Endothelial cell of umbilical vein (primary cell): ENCODE measurements around the gene NXNL2. TPM values are rescaled to one million over a fixed set of nuclear protein-coding genes. Genes with fewer than 3 reads are reported as not detected.

ENCODE experiments used
- BruUV-seq: library from RNA; stranded (reverse); fragments of 400-500 nt; replicated peaks from 2 replicates; lab custom pipeline; 2021; lab: Mats Ljungman, UMichigan
- CTCF ChIA-PET: fragments of 300-600, 350-600 bp; sonication (Branson Sonifier 250); formaldehyde crosslinking; loops from one replicate; lab custom pipeline; 2021; ENCODE audit warnings: antibody characterized with exemption, inconsistent platforms; lab: Charles Lee
- POLR2A ChIA-PET: fragments of 300-600, 350-600 bp; sonication (Branson Sonifier 250); formaldehyde crosslinking; loops from one replicate; lab custom pipeline; 2021; ENCODE audit warnings: antibody characterized with exemption, inconsistent platforms; lab: Charles Lee
- DNase-seq: peaks from one replicate; pipeline ENCODE4 v3.0.0-alpha.2; 2011; ENCODE audit warnings: low read depth, low spot score
- FAIRE-seq: peaks from 2 replicates; lab custom pipeline; 2011; peaks lifted over from hg19 to GRCh38; lab: Jason Lieb, UNC
- H2AFZ ChIP-seq: 2 replicates; pipeline ENCODE4 v1.6.0; 2012; ENCODE audit warnings: low read depth, low read length, control low read depth, inconsistent platforms
- H3K27ac ChIP-seq: 2 replicates; pipeline ENCODE4 v1.5.1; 2011; ENCODE audit warnings: low read depth, mild to moderate bottlenecking, control low read depth, low read length, moderate library complexity; ENCODE audit not compliant: insufficient read depth
- H3K27me3 ChIP-seq, 2 experiments: 2 replicates each; pipeline versions ENCODE4 v1.6.0 to v1.6.1; 2011; ENCODE audit warnings: low read length in 2 of 2, mixed read lengths in 1 of 2; ENCODE audit not compliant: control insufficient read depth in 2 of 2, insufficient read depth in 2 of 2
- H3K36me3 ChIP-seq, 2 experiments: 2 replicates in 1 of 2; 3 replicates in 1 of 2; pipeline ENCODE4 v1.5.1; 2011; ENCODE audit warnings: low read length in 2 of 2, mild to moderate bottlenecking in 1 of 2, moderate library complexity in 1 of 2; ENCODE audit not compliant: control insufficient read depth in 2 of 2, insufficient read depth in 2 of 2; ENCODE audit errors: extremely low read depth in 1 of 2
- H3K4me1 ChIP-seq: 3 replicates; pipeline ENCODE4 v1.5.1; 2011; ENCODE audit warnings: mild to moderate bottlenecking, low read length; ENCODE audit not compliant: control insufficient read depth, insufficient read depth; ENCODE audit errors: extremely low read depth
- H3K4me2 ChIP-seq: 2 replicates; pipeline ENCODE4 v1.6.1; 2011; ENCODE audit warnings: low read length, control low read depth, mixed read lengths; ENCODE audit not compliant: insufficient read depth
- H3K4me3 ChIP-seq, 3 experiments: fragments of 200-600 bp in 1 of 3; sonication (generic), shearing (Covaris generic) in 1 of 3; replicated peaks in 1 of 3; 2 replicates each; pipeline ENCODE4 v1.5.1; 2011 to 2016; ENCODE audit warnings: control low read depth in 3 of 3, low read length in 3 of 3, mild to moderate bottlenecking in 2 of 3, inconsistent platforms in 1 of 3, low read depth in 1 of 3, moderate library complexity in 1 of 3; ENCODE audit not compliant: insufficient read depth in 1 of 3
- H3K79me2 ChIP-seq: 2 replicates; pipeline ENCODE4 v1.6.0; 2012; ENCODE audit warnings: low read length, inconsistent platforms; ENCODE audit not compliant: control insufficient read depth, insufficient read depth
- H3K9ac ChIP-seq: replicated peaks from 2 replicates; pipeline ENCODE3; 2011; ENCODE audit warnings: low read length, control low read depth; ENCODE audit not compliant: insufficient read depth; ENCODE audit errors: extremely low read depth
- H3K9me1 ChIP-seq: replicated peaks from 3 replicates; pipeline ENCODE4 v1.6.0; 2011; ENCODE audit warnings: mild to moderate bottlenecking, low read length; ENCODE audit not compliant: control insufficient read depth, insufficient read depth; ENCODE audit errors: extremely low read depth
- H3K9me3 ChIP-seq: replicated peaks from 2 replicates; pipeline ENCODE4 v1.5.1; 2012; ENCODE audit warnings: low read length, inconsistent platforms; ENCODE audit not compliant: control insufficient read depth, insufficient read depth
- H4K20me1 ChIP-seq: replicated peaks from 2 replicates; pipeline ENCODE3; 2011; ENCODE audit warnings: mild to moderate bottlenecking, low read length; ENCODE audit not compliant: control insufficient read depth, insufficient read depth; ENCODE audit errors: extremely low read depth
- EZH2 ChIP-seq: IDR thresholded peaks from 2 replicates; pipeline ENCODE4 v1.6.1; 2012; ENCODE audit warnings: borderline replicate concordance, low read depth, mild to moderate bottlenecking, moderate library complexity, low read length, inconsistent platforms; ENCODE audit not compliant: severe bottlenecking
- FOS ChIP-seq: IDR thresholded peaks from 2 replicates; pipeline ENCODE4 v1.6.1; 2011; ENCODE audit warnings: mild to moderate bottlenecking, low read length, moderate library complexity, borderline replicate concordance; ENCODE audit not compliant: insufficient read depth
- GATA2 ChIP-seq: IDR thresholded peaks from 2 replicates; pipeline ENCODE4 v1.7.0; 2011; ENCODE audit warnings: low read depth, mild to moderate bottlenecking, moderate library complexity, mixed read lengths, low read length; ENCODE audit not compliant: insufficient read length, insufficient read depth
- JUN ChIP-seq: IDR thresholded peaks from 2 replicates; pipeline ENCODE4 v1.6.1; 2011; ENCODE audit warnings: borderline replicate concordance, low read depth; ENCODE audit not compliant: insufficient read length, insufficient read depth
- MAX ChIP-seq: IDR thresholded peaks from 2 replicates; pipeline ENCODE4 v1.6.1; 2011; ENCODE audit not compliant: insufficient read depth, insufficient read length
- MYC ChIP-seq: IDR thresholded peaks from one replicate; pipeline ENCODE4 v1.6.1; 2011; ENCODE audit warnings: mild to moderate bottlenecking, low read depth, low read length
- POLR2A ChIP-seq: IDR thresholded peaks from 2 replicates; pipeline ENCODE4 v1.6.1; 2012; ENCODE audit warnings: low read depth, mild to moderate bottlenecking, control low read depth, low read length
- POLR2AphosphoS5 ChIP-seq: IDR thresholded peaks from 2 replicates; pipeline ENCODE4 v1.6.1; 2012; ENCODE audit warnings: low read depth, mild to moderate bottlenecking, control low read depth, low read length, moderate library complexity; ENCODE audit not compliant: insufficient read depth
- dilution Hi-C: fragments of 300-500 bp; cut with MboI; formaldehyde crosslinking; loops from one replicate; pipeline ENCODE4 v1.15.0; 2019; ENCODE audit warnings: low sequenced_read_pairs; ENCODE audit not compliant: extremely low pct_ligation_motif_present
- intact Hi-C: fragments of 100-400 bp; cut with micrococcal nuclease; formaldehyde crosslinking; loops from one replicate; pipeline ENCODE4 v1.10.0; 2022
- polyA plus RNA-seq, 4 experiments: library from polyadenylated mRNA; depleted of rRNA in 3 of 4; stranded (reverse) in 3 of 4; unstranded in 1 of 4; fragments of >200 nt; gene quantifications; 2 replicates each; pipeline versions ENCODE4 v1.2.1 to v1.2.3, GENCODE V29; 2011 to 2012; ENCODE audit warnings: missing spikeins in 1 of 4
- total RNA-seq: library from RNA; stranded (reverse); gene quantifications from 2 replicates; pipeline ENCODE4 v1.2.3, GENCODE V29; 2021
- TF ChIP-seq, protein P1 (sequence below), 2 donors: IDR thresholded peaks; 1 replicate in 1 of 2; 2 replicates in 1 of 2; pipeline ENCODE4 v1.5.1; 2011; ENCODE audit warnings: low read length in 2 of 2, mild to moderate bottlenecking in 2 of 2, moderate library complexity in 2 of 2, control low read depth in 1 of 2, inconsistent platforms in 1 of 2, low read depth in 1 of 2; ENCODE audit not compliant: insufficient read depth in 1 of 2; ENCODE audit errors: extremely low read depth in 1 of 2

The NXNL2 gene
- total and polyA plus RNA-seq, 2 donors (not counting 3 experiments of a cell fraction or from before 2014, with no cell fraction given), result 0.14 TPM; not detected in 1

GRCh38 chr9:88538311-88539085 is 3.5 kb downstream of the NXNL2 start:
- intact Hi-C loops (loop anchor here (5.0 kb wide), 1 partner anchor 39 kb away; no protein-coding TSS in a partner anchor), dilution Hi-C loops (no loop called here)
- Histone ChIP-seq H3K9me1 (no peaks in the 10 kb centered on the region), H4K20me1 (no peaks in the 10 kb centered on the region), H3K36me3 (no peaks in the 10 kb centered on the region), H3K27me3 (peaks cover 16 to 20% of the 10 kb centered on the region in 2 experiments), H3K79me2 (no peaks in the 10 kb centered on the region), H3K4me1 (peaks cover 5% of the 10 kb centered on the region), H3K9me3 (no peaks in the 10 kb centered on the region), H3K27ac (no peak overlapping the region), H3K4me3 (no peak overlapping the region), H3K9ac (no peak overlapping the region), H2AFZ (no peak overlapping the region), H3K4me2 (no peak overlapping the region)
- no peak for FAIRE-seq
- DNase-seq, result no peak
- ChIA-PET CTCF (interaction anchor here (2.5 kb wide), 1 partner anchor 41 kb away, joined by 5 read pairs; no protein-coding TSS in a partner anchor), POLR2A (no interaction called here)
- TF ChIP-seq EZH2 (no peak), MYC (no peak), POLR2AphosphoS5 (no peak), GATA2 (no peak), POLR2A (no peak), MAX (no peak), FOS (no peak), JUN (no peak)
- TF ChIP-seq, protein P1, sequence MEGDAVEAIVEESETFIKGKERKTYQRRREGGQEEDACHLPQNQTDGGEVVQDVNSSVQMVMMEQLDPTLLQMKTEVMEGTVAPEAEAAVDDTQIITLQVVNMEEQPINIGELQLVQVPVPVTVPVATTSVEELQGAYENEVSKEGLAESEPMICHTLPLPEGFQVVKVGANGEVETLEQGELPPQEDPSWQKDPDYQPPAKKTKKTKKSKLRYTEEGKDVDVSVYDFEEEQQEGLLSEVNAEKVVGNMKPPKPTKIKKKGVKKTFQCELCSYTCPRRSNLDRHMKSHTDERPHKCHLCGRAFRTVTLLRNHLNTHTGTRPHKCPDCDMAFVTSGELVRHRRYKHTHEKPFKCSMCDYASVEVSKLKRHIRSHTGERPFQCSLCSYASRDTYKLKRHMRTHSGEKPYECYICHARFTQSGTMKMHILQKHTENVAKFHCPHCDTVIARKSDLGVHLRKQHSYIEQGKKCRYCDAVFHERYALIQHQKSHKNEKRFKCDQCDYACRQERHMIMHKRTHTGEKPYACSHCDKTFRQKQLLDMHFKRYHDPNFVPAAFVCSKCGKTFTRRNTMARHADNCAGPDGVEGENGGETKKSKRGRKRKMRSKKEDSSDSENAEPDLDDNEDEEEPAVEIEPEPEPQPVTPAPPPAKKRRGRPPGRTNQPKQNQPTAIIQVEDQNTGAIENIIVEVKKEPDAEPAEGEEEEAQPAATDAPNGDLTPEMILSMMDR (IDR thresholded peaks at IDR 0.05; ENCODE audit: extremely low read depth in 1 of 2, insufficient read depth in 1 of 2, low read depth in 1 of 2, low read length in 2 of 2), result no peak
- BruUV-seq, result no TSS peak
